ENCODE data around the gene GHR. TPM values are rescaled to one million over a fixed set of nuclear protein-coding genes. Genes with fewer than 3 reads are reported as not detected.

Gene GHR
- total RNA-seq, 1 experiment from 2014 or later = 1.8 TPM

DNA sequence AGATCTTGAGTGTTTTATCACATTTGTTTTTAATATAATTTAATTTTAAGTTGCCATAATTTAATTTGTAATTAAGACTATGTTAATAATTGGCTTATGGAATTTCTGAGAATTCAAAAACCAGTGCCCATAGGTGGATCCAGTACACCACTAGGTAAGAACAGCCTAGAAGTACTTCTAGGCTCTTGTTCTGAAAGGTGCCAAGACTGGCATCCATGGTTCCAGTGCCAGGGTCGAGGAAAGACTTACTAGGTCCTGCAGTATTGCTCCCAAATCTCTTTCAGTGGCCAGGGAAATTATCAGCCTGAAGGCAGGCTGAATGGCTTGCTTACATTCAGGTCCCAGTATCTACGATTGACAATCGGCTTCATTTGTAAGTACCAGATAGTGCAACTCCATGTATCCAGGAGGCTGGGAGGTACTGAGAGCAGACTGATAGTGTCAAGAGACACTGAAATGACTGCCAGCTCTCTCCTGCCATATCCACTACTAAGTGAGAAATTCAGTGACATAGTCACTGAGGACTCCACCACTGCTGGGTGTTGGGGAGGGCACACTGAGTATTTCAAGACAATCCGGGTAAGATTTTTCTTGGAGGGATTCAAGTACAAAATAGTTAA is 174.2 kb downstream of the GHR start:
- intact Hi-C loops (cut with micrococcal nuclease) = no loop called here
- no TSS peak for BruUV-seq (replicated peaks)
- ChIA-PET POLR2A (interaction anchor here (4.4 kb wide), 1 partner anchor 12 kb away, joined by 27 read pairs; no protein-coding TSS in a partner anchor), CTCF (no interaction called here)
- Mint-ChIP-seq H3K4me1 (ENCODE audit: insufficient read depth, unreplicated experiment) (peaks cover 7% of the 10 kb centered on the region), H3K27me3 (ENCODE audit: insufficient read depth, unreplicated experiment) (no peaks in the 10 kb centered on the region), H3K27ac (ENCODE audit: low read depth, unreplicated experiment) (peak overlapping the region; percentile 72), H3K9me3 (ENCODE audit: unreplicated experiment) (no peaks in the 10 kb centered on the region), H3K36me3 (ENCODE audit: insufficient read depth, unreplicated experiment) (no peaks in the 10 kb centered on the region), H3K4me3 (ENCODE audit: unreplicated experiment) (no peak overlapping the region)
- TF ChIP-seq, protein P1, sequence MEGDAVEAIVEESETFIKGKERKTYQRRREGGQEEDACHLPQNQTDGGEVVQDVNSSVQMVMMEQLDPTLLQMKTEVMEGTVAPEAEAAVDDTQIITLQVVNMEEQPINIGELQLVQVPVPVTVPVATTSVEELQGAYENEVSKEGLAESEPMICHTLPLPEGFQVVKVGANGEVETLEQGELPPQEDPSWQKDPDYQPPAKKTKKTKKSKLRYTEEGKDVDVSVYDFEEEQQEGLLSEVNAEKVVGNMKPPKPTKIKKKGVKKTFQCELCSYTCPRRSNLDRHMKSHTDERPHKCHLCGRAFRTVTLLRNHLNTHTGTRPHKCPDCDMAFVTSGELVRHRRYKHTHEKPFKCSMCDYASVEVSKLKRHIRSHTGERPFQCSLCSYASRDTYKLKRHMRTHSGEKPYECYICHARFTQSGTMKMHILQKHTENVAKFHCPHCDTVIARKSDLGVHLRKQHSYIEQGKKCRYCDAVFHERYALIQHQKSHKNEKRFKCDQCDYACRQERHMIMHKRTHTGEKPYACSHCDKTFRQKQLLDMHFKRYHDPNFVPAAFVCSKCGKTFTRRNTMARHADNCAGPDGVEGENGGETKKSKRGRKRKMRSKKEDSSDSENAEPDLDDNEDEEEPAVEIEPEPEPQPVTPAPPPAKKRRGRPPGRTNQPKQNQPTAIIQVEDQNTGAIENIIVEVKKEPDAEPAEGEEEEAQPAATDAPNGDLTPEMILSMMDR (IDR thresholded peaks at IDR 0.05; ENCODE audit: unreplicated experiment) = no peak
- DNase-seq (ENCODE audit: unreplicated experiment) = no peak

DNA sequence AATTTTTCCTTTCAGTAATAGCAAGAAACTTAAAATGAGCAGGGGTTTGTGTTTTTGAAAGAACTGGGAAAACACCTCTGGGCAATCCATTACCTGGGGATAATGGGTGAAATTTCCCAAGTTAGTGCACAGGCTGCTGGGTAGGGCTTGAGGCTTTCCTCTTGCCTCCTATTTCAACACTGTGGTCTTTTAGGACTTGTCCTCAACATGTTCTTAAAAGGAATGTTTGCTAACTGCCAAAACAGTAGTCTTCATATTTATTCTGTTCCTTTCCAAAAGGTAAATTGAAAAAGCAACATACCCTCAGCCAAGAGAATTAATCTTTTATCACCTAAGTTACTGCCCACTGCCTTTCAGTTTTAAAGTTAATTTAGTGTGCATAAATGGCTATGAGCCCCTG is 175.1 kb downstream of the GHR start:
- H3K9me3 Mint-ChIP-seq (ENCODE audit: unreplicated experiment) = no peaks in the 10 kb centered on the region
- ChIA-PET POLR2A (interaction anchor here (0.8 to 2.5 kb wide), 6 partner anchors 10 to 43 kb away, joined by 3 to 12 read pairs (median 4); no protein-coding TSS in a partner anchor), CTCF (interaction anchor here (1.8 to 2.4 kb wide), 2 partner anchors 14 to 175 kb away, joined by 9 to 23 read pairs; partner anchors contain the start of gene GHR)
- no peaks in the 10 kb centered on the region for H3K27me3 Mint-ChIP-seq (ENCODE audit: insufficient read depth, unreplicated experiment)
- peak overlapping the region; percentile 72 for H3K27ac Mint-ChIP-seq (ENCODE audit: low read depth, unreplicated experiment)
- H3K36me3 Mint-ChIP-seq (ENCODE audit: insufficient read depth, unreplicated experiment) = no peaks in the 10 kb centered on the region
- no peak overlapping the region for H3K4me3 Mint-ChIP-seq (ENCODE audit: unreplicated experiment)
- TF ChIP-seq, protein P1 (IDR thresholded peaks at IDR 0.05; ENCODE audit: unreplicated experiment) = no peak
- no TSS peak for BruUV-seq (replicated peaks)
- peaks cover 7% of the 10 kb centered on the region for H3K4me1 Mint-ChIP-seq (ENCODE audit: insufficient read depth, unreplicated experiment)
- intact Hi-C loops (cut with micrococcal nuclease) = no loop called here
- peak; percentile 58 for DNase-seq (ENCODE audit: unreplicated experiment)

DNA sequence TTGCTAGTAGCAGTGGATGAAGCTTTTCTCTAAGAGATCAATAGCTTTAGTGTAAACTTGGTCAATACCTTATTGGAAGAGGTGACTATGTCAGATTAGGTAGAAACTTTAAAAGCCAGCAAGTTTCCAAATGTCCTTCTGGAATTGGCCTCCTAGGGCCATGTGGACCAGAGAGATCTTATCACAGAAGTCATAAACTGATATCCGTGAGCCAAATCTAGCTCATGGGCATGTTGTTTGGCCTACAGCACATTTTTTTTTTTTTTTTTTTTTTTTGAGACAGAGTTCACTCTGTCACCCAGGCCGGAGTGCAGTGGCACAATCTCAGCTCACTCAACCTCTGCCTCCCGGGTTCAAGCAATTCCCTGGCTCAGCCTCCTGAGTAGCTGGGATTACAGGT is 175.9 kb downstream of the GHR start:
- CTCF ChIA-PET = interaction anchor here (0.5 to 2.4 kb wide), 4 partner anchors 15 to 1103 kb away, joined by 3 to 23 read pairs (median 6); partner anchors contain the start of gene GHR

DNA sequence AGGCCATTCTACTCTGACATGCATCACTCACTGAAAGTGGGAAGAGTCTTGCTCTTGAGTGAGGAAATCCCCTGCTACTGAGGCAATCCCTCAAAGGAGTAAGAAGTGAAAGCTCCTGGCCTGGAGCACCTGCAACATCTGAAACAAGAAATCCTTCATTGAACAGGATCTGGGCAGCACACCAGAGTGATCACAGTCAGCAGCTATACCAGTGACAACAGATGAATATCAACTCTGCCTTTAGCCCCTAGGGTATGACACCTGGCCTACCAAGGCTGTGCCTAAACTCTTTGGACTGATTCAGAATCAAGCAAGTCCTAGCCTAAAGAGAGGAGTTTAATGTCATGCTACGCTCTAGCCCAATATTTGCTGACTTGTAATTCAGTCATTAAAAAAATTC is 177.2 kb downstream of the GHR start:
- intact Hi-C loops (cut with micrococcal nuclease) = no loop called here
- Mint-ChIP-seq H3K4me1 (ENCODE audit: insufficient read depth, unreplicated experiment) (peaks cover 7% of the 10 kb centered on the region), H3K4me3 (ENCODE audit: unreplicated experiment) (no peak overlapping the region), H3K27ac (ENCODE audit: low read depth, unreplicated experiment) (no peak overlapping the region), H3K9me3 (ENCODE audit: unreplicated experiment) (no peaks in the 10 kb centered on the region), H3K36me3 (ENCODE audit: insufficient read depth, unreplicated experiment) (no peaks in the 10 kb centered on the region), H3K27me3 (ENCODE audit: insufficient read depth, unreplicated experiment) (no peaks in the 10 kb centered on the region)
- ChIA-PET POLR2A (interaction anchor here (0.8 to 2.5 kb wide), 4 partner anchors 17 to 56 kb away, joined by 3 to 12 read pairs (median 6); no protein-coding TSS in a partner anchor), CTCF (interaction anchor here (0.6 to 2.4 kb wide), 7 partner anchors 16 to 605 kb away, joined by 3 to 23 read pairs (median 3); no protein-coding TSS in a partner anchor)
- DNase-seq (ENCODE audit: unreplicated experiment) = no peak
- TF ChIP-seq, protein P1 (IDR thresholded peaks at IDR 0.05; ENCODE audit: unreplicated experiment) = no peak
- no TSS peak for BruUV-seq (replicated peaks)

More for the DNA sequence above, 175.9 kb downstream of the GHR start:
- H3K9me3 Mint-ChIP-seq (ENCODE audit: unreplicated experiment) = no peaks in the 10 kb centered on the region
- no peak for DNase-seq (ENCODE audit: unreplicated experiment)
- BruUV-seq (replicated peaks) = no TSS peak
- intact Hi-C loops (cut with micrococcal nuclease) = no loop called here
- TF ChIP-seq, protein P1 (IDR thresholded peaks at IDR 0.05; ENCODE audit: unreplicated experiment) = no peak
- H3K27ac Mint-ChIP-seq (ENCODE audit: low read depth, unreplicated experiment) = peak overlapping the region; percentile 72
- no peak overlapping the region for H3K4me3 Mint-ChIP-seq (ENCODE audit: unreplicated experiment)
- H3K27me3 Mint-ChIP-seq (ENCODE audit: insufficient read depth, unreplicated experiment) = no peaks in the 10 kb centered on the region
- POLR2A ChIA-PET = interaction anchor here (0.6 to 2.5 kb wide), 12 partner anchors 11 to 58 kb away, joined by 3 to 12 read pairs (median 3); no protein-coding TSS in a partner anchor
- peaks cover 7% of the 10 kb centered on the region for H3K4me1 Mint-ChIP-seq (ENCODE audit: insufficient read depth, unreplicated experiment)
- no peaks in the 10 kb centered on the region for H3K36me3 Mint-ChIP-seq (ENCODE audit: insufficient read depth, unreplicated experiment)

Measured in MCF 10A (cell line).